ENCODE measurements around the gene FNDC4.
"Not testable (repeated sequence)": the region's sequence is repeated elsewhere in the genome, so short reads cannot be mapped to it uniquely, and the experiment has no call there.

The FNDC4 gene

GRCh38 chr2:27494944-27495554 is at the start of gene FNDC4:
Gene FNDC4 (minus strand): TSS chr2:27495200. CDS start chr2:27494679, 521 bp downstream.
- no peak for DNase-seq

- DNase-seq, result no peak
These were observed 49.3 kb upstream of the FNDC4 start for GRCh38 chr2:27544143-27544821.

- not testable (repeated sequence) for DNase-seq
These were observed 44.6 kb upstream of the FNDC4 start for GRCh38 chr2:27539649-27540048.

GRCh38 chr2:27538839-27539450 is 43.9 kb upstream of the FNDC4 start:
- DNase-seq, result not testable (repeated sequence)

GRCh38 chr2:27537287-27537686 is 42.3 kb upstream of the FNDC4 start:
- no peak for DNase-seq

- DNase-seq, result no peak
These were observed 37.0 kb upstream of the FNDC4 start for GRCh38 chr2:27531983-27532382.

GRCh38 chr2:27527182-27527581 is 32.2 kb upstream of the FNDC4 start:
- DNase-seq, result no peak

- no peak for DNase-seq
These were observed 27.5 kb upstream of the FNDC4 start for GRCh38 chr2:27522400-27522945.

GRCh38 chr2:27520316-27520715 is 25.3 kb upstream of the FNDC4 start:
- DNase-seq, result no peak

- no peak for DNase-seq
These were observed 23.7 kb upstream of the FNDC4 start for GRCh38 chr2:27518782-27519113.

GRCh38 chr2:27518113-27518781 is 23.2 kb upstream of the FNDC4 start:
- no peak for DNase-seq

- DNase-seq, result no peak
These were observed 14.3 kb upstream of the FNDC4 start for GRCh38 chr2:27509326-27509725.

GRCh38 chr2:27507293-27507692 is 12.3 kb upstream of the FNDC4 start:
- no peak for DNase-seq

GRCh38 chr2:27506587-27506986 is 11.6 kb upstream of the FNDC4 start:
- DNase-seq, result no peak

- no peak for DNase-seq
These were observed 7.1 kb upstream of the FNDC4 start for GRCh38 chr2:27502142-27502541.

GRCh38 chr2:27501042-27501441 is 6.0 kb upstream of the FNDC4 start:
- DNase-seq, result no peak

- no peak for DNase-seq
These were observed 4.0 kb upstream of the FNDC4 start for GRCh38 chr2:27498975-27499374.

- DNase-seq, result no peak
These were observed 2.3 kb upstream of the FNDC4 start for GRCh38 chr2:27497288-27497627.

GRCh38 chr2:27496357-27497287 is 1.6 kb upstream of the FNDC4 start, which contains the start of gene GCKR:
Gene GCKR (plus strand): TSS chr2:27496839. CDS start chr2:27496905, 66 bp downstream.
- no peak for DNase-seq

GRCh38 chr2:27495840-27496356 is 898 bp upstream of the FNDC4 start:
- DNase-seq, result no peak

GRCh38 chr2:27494284-27494943 is 586 bp downstream of the FNDC4 start:
- no peak for DNase-seq

GRCh38 chr2:27493948-27494283 is 1.1 kb downstream of the FNDC4 start:
- DNase-seq, result no peak
